ENCODE measurements around the gene BPGM. TPM values are rescaled to one million over a fixed set of nuclear protein-coding genes. Genes with fewer than 3 reads are reported as not detected.
"Not testable (repeated sequence)": the region's sequence is repeated elsewhere in the genome, so short reads cannot be mapped to it uniquely, and the experiment has no call there.

The BPGM gene
- total and polyA plus RNA-seq, 2 experiments from 2014 or later, result 16.9 TPM

- not testable (repeated sequence) for H3K4me3 Mint-ChIP-seq, ATAC-seq
These were observed 18.4 kb downstream of the BPGM start for GRCh38 chr7:134665045-134665444.

GRCh38 chr7:134667899-134668298 lies 21.2 kb downstream of the BPGM start:
- Histone ChIP-seq H4K20me1 (replicated peaks; ENCODE audit: insufficient read depth) (no peaks in the 10 kb centered on the region), H3K27ac (ENCODE audit: low read depth) (no peak overlapping the region), H3K9me2 (ENCODE audit: insufficient read depth) (0 out of 2 replicates have a peak, but pooled peaks cover 8% of the 10 kb centered on the region), H3K4me3 (no peak overlapping the region), H2AFZ (no peak overlapping the region), H3K4me1 (ENCODE audit: insufficient read depth) (peaks cover 12% of the 10 kb centered on the region), H3K27me3 (ENCODE audit: insufficient read depth) (no peaks in the 10 kb centered on the region), H3K36me3 (ENCODE audit: insufficient read depth) (no peaks in the 10 kb centered on the region), H3K4me2 (no peak overlapping the region), H3K79me2 (replicated peaks; ENCODE audit: insufficient read depth) (peaks cover 8% of the 10 kb centered on the region; the same call in 1 of the 2 replicates), H3F3A (replicated peaks; ENCODE audit: low read depth) (no peaks in the 10 kb centered on the region)
- peaks cover 10% of the 10 kb centered on the region; the same call in 2 of the 3 replicates for H3K36me3 Mint-ChIP-seq (ENCODE audit: low read depth)
- no peaks in the 10 kb centered on the region for H3K27me3 Mint-ChIP-seq (ENCODE audit: insufficient read depth, low read depth, poor library complexity)
- ATAC-seq (no peak), DNase-seq (ENCODE audit: low spot score) (no peak)
- H3K27ac Mint-ChIP-seq, result no peak overlapping the region
- no peak overlapping the region for H3K4me3 Mint-ChIP-seq
- H3K4me1 Mint-ChIP-seq, result peaks cover 10% of the 10 kb centered on the region
- peaks cover 2% of the 10 kb centered on the region; the same call in 1 of the 3 replicates for H3K9me3 Mint-ChIP-seq
- no peak for TF ChIP-seq EZH2phosphoT487 (IDR thresholded peaks at IDR 0.05; ENCODE audit: unreplicated experiment)
- no peak for TF ChIP-seq ZNF114 (CRISPR knock-in tag; IDR thresholded peaks at IDR 0.05)
- TF ChIP-seq STAT1 (IDR thresholded peaks at IDR 0.05; ENCODE audit: unreplicated experiment), result no peak
- TF ChIP-seq REST (IDR thresholded peaks at IDR 0.05; ENCODE audit: unreplicated experiment), result no peak
- no peak for TF ChIP-seq ZNF331 (CRISPR knock-in tag; IDR thresholded peaks at IDR 0.05; ENCODE audit: low read depth)
- no peak for TF ChIP-seq CTCF (conservative IDR thresholded peaks at IDR 0.05; ENCODE audit: low read depth in 2 of 2)
- TF ChIP-seq ETS1 (IDR thresholded peaks at IDR 0.05), result no peak
- no peak for TF ChIP-seq ZNF462 (CRISPR knock-in tag; IDR thresholded peaks at IDR 0.05)
- no peak for TF ChIP-seq EZH2 (IDR thresholded peaks at IDR 0.05; ENCODE audit: low read depth, unreplicated experiment)
- TF ChIP-seq JUNB (IDR thresholded peaks at IDR 0.05; ENCODE audit: unreplicated experiment), result no peak

More at GRCh38 chr7:134665045-134665444, 18.4 kb downstream of the BPGM start:
- H3K27me3 ChIP-seq (ENCODE audit: insufficient read depth); H3F3A ChIP-seq (replicated peaks; ENCODE audit: low read depth); H2AFZ ChIP-seq; H3K9me3 Mint-ChIP-seq; H3K4me2 ChIP-seq; H3K4me1 Mint-ChIP-seq; H3K36me3 ChIP-seq (ENCODE audit: insufficient read depth); H3K9me2 ChIP-seq (ENCODE audit: insufficient read depth); H3K36me3 Mint-ChIP-seq (ENCODE audit: low read depth); H3K4me3 ChIP-seq; H3K27me3 Mint-ChIP-seq (ENCODE audit: insufficient read depth, low read depth, poor library complexity); H3K27ac Mint-ChIP-seq; DNase-seq (ENCODE audit: low spot score); H4K20me1 ChIP-seq (replicated peaks; ENCODE audit: insufficient read depth); H3K79me2 ChIP-seq (replicated peaks; ENCODE audit: insufficient read depth); H3K27ac ChIP-seq (ENCODE audit: low read depth): not testable (repeated sequence)
- H3K4me1 ChIP-seq (ENCODE audit: insufficient read depth), result peaks cover 11% of the 10 kb centered on the region
